Measurements from ENCODE around the gene MBD5.

The MBD5 gene

DNA sequence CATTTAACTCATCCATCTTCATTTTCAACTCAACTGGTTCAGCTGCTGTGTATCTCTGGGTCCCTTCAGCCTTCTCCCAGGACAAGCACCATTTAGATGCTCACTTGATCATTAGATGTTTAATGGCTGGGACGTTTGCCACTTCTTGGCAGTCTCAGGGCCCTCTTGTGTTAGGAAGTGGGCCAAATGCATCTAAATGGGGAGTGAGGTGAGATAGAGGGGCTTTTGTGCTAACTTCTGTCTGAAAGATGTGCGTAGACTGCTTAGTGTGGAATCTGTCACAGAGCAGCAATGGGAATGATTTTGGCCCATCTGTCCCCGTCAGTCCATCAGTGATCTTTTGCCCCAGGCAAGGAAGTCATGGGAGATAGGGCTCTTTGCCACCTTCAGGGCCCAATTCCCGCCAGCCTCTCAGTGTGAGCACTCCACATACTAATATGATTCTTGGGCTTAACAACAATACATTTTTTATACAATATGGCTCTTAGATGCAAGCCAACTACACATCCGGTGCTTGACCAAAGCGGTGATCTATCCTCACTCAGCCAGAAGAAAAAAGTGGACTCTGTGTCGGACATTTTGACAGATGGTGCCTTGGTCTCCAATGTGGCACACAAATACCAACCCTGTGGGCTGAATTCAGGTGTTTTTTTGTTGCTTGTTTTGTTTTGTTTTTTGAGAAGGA lies 528.0 kb downstream of the MBD5 start:
- no peak for DNase-seq (ENCODE audit: low read depth)

DNA sequence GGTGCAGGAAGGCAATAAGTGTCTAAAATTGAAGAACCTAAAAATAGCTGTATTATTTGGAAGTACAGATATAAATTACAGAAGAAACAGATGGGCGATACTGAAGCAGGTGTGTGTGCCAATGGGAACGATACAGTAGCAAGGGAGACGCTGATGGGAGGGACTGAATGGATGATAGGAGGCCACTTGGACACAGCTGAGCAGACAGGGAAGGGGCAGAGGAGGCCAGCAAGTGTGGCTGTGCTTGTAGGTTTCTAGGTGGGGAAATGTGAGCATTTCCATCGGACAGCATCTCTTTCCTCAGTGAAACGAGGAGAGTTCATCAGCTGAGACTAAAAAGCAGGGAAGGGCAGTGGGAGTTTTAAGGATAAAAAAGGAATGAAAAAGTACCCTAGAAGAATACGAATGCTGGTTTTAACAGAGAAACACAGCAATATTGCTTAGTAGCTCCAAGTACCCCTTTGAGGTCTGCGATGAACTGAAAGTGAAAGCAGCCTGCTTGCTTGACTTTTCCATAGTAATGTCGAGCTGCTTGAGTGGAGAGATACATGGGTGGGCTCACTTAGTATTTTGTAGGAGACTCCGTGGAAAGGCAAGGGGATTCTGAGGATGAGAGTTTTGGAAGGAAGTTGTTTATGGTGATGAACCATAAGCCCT lies 531.9 kb downstream of the MBD5 start:
- no peak for DNase-seq (ENCODE audit: low read depth)

GRCh38 chr2:148553332-148553887 lies 532.5 kb downstream of the MBD5 start:
- no peak for DNase-seq (ENCODE audit: low read depth)

DNA sequence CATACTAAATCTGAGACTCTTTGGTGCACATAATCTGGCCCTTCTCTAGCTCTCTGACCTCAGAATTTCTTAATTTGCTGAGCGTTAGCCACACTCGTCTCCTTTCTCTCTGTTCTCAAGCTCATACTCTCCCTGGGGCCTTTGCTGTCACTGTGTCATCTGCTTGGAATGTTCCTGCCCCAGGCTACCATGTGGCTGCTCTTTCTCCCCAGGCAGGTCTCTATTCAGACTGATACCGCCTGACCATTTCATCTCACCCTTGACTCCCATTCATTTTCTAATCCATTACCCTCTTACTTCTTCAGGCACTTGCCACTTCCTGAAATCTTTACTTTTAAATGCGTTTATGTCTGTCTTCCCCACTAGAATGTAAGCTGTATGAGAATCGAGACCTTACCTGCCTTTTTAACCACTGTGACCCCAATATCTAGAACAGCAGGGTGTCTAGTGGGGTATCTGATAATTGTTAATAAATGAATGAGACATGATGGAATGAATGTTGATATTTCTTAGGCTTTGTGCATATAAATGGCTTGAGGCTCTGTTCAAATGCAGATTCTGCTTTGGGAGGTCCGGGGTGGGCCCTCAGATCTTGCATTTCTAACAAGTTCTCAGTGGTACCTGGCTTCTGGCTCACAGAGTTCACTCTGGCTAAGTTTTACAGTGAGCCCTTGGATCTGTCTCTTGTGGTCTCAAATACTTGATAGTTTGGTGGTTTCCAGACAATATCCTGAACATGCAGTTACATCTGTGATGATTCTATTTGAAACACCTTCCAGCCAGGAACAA lies 533.8 kb downstream of the MBD5 start:
- DNase-seq (ENCODE audit: low read depth), result no peak

- DNase-seq (ENCODE audit: low read depth), result no peak
These were observed 534.9 kb downstream of the MBD5 start for GRCh38 chr2:148555622-148556294.

DNA sequence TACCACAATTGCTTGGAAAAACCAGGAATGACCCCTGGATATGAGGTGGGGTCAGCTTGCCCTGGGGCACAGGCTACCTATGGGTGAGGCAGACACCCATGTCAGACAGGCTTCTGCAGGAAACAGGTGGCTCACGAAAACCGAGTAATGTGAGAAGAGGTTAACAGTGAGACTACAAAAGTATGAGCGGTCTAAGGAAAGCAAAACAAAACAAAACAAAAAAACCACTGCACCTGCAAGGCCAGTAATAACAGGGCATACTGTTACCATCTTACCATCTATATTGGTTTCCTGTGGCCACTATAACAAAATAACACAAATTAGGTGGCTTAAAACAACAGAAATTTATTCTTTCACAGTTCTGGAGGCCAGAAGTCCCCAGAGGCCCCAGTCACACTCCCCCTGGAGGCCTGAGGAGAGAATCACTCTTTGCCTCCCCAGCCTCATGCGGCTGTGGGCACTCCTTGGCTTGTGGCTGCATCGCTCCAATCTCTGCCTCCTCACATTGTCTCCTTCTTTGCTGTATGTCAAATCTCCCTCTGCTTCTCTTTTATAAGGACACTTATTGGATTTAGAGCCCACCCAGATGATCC lies 537.0 kb downstream of the MBD5 start:
- DNase-seq (ENCODE audit: low read depth), result no peak

DNA sequence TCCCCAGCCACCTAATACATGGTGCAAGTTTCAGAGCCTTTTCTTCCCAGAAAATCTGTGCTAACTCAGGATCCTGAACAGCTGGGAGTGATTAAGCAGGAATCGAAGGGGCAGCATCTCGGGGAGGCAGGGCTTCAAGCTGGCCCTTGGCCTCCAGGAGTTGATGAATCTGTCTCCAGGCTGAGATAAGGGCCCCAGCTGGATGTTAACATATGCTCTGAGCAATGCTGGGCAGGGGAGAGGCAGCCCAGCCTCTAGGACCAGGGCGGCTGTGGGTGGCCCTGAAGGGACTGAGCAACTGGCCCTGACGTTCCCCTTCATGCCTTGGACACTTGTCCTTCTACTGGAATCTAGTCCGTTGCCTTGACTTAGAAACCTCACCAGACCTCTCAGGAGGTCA lies 539.6 kb downstream of the MBD5 start:
- DNase-seq (ENCODE audit: low read depth), result no peak

DNA sequence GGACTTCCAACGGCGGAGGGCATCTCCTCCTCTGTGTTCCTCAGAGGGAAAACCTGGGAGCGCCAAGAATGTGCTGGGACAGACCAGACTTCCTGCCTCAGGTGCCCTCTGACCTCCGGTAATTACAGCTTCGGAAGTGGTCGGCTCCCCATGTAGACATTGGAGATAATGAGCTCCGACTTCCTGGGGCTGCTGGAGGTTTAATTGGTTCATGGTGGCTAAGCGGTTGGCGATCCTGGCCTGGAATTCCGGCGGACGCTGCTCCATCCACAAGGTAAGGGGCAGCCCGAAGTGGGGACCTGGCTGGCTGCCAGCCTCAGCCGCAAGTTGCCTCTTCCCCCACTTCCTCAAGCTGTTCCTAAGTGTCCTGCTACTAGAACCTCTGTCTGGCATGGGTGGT lies 540.5 kb downstream of the MBD5 start:
- DNase-seq (ENCODE audit: low read depth), result no peak

GRCh38 chr2:148565272-148565894 lies 544.5 kb downstream of the MBD5 start:
- no peak for DNase-seq (ENCODE audit: low read depth)

All from stimulated activated CD8-positive, alpha-beta memory T cell treated with anti-CD3 and anti-CD28 coated beads, Interleukin-7, amount 100 ng/mL, for 24 hours (primary cell).